ENCODE data around the gene NEDD4L.
"Not testable (repeated sequence)": the region's sequence is repeated elsewhere in the genome, so short reads cannot be mapped to it uniquely, and the experiment has no call there.

The NEDD4L gene

GRCh38 chr18:58254873-58255511, 211.0 kb downstream of the NEDD4L start:
- H3K9ac ChIP-seq (ENCODE audit: low read depth, low read length), result no peak overlapping the region
- peaks cover 34% of the 10 kb centered on the region for H3K4me1 ChIP-seq (ENCODE audit: insufficient read depth, low read length)
- no peaks in the 10 kb centered on the region; the same call in 1 of the 2 replicates for H3K9me3 ChIP-seq (ENCODE audit: control insufficient read depth, insufficient read depth, low read length)
- H3K36me3 ChIP-seq (ENCODE audit: insufficient read depth, low read length), result no peaks in the 10 kb centered on the region

GRCh38 chr18:58255701-58256311, 211.8 kb downstream of the NEDD4L start:
- no peaks in the 10 kb centered on the region; the same call in 1 of the 2 replicates for H3K9me3 ChIP-seq (ENCODE audit: control insufficient read depth, insufficient read depth, low read length)
- H3K36me3 ChIP-seq (ENCODE audit: insufficient read depth, low read length), result no peaks in the 10 kb centered on the region
- H3K9ac ChIP-seq (ENCODE audit: low read depth, low read length), result no peak overlapping the region
- peaks cover 34% of the 10 kb centered on the region for H3K4me1 ChIP-seq (ENCODE audit: insufficient read depth, low read length)

- Histone ChIP-seq H3K9me3 (ENCODE audit: control insufficient read depth, insufficient read depth, low read length) (no peaks in the 10 kb centered on the region; the same call in 1 of the 2 replicates), H3K4me1 (ENCODE audit: insufficient read depth, low read length) (peaks cover 34% of the 10 kb centered on the region), H3K36me3 (ENCODE audit: insufficient read depth, low read length) (no peaks in the 10 kb centered on the region), H3K9ac (ENCODE audit: low read depth, low read length) (no peak overlapping the region)
These were observed 212.5 kb downstream of the NEDD4L start for GRCh38 chr18:58256316-58257080.

GRCh38 chr18:58257461-58257860, 213.4 kb downstream of the NEDD4L start:
- H3K36me3 ChIP-seq (ENCODE audit: insufficient read depth, low read length), result no peaks in the 10 kb centered on the region
- no peaks in the 10 kb centered on the region; the same call in 1 of the 2 replicates for H3K9me3 ChIP-seq (ENCODE audit: control insufficient read depth, insufficient read depth, low read length)
- H3K9ac ChIP-seq (ENCODE audit: low read depth, low read length), result no peak overlapping the region
- H3K4me1 ChIP-seq (ENCODE audit: insufficient read depth, low read length), result peaks cover 31% of the 10 kb centered on the region

- Histone ChIP-seq H3K4me1 (ENCODE audit: insufficient read depth, low read length) (peaks cover 34% of the 10 kb centered on the region), H3K9me3 (ENCODE audit: control insufficient read depth, insufficient read depth, low read length) (no peaks in the 10 kb centered on the region; the same call in 1 of the 2 replicates), H3K36me3 (ENCODE audit: insufficient read depth, low read length) (no peaks in the 10 kb centered on the region), H3K9ac (ENCODE audit: low read depth, low read length) (no peak overlapping the region)
These were observed 214.8 kb downstream of the NEDD4L start for GRCh38 chr18:58258692-58259342.

GRCh38 chr18:58263055-58263957, 219.3 kb downstream of the NEDD4L start:
- Histone ChIP-seq H3K4me1 (ENCODE audit: insufficient read depth, low read length) (peaks cover 23% of the 10 kb centered on the region), H3K9me3 (ENCODE audit: control insufficient read depth, insufficient read depth, low read length) (no peaks in the 10 kb centered on the region; the same call in 1 of the 2 replicates), H3K36me3 (ENCODE audit: insufficient read depth, low read length) (no peaks in the 10 kb centered on the region), H3K9ac (ENCODE audit: low read depth, low read length) (no peak overlapping the region)

- Histone ChIP-seq H3K9me3 (ENCODE audit: control insufficient read depth, insufficient read depth, low read length) (no peaks in the 10 kb centered on the region), H3K9ac (ENCODE audit: low read depth, low read length) (no peak overlapping the region), H3K4me1 (ENCODE audit: insufficient read depth, low read length) (peaks cover 30% of the 10 kb centered on the region), H3K36me3 (ENCODE audit: insufficient read depth, low read length) (no peaks in the 10 kb centered on the region)
These were observed 220.0 kb downstream of the NEDD4L start for GRCh38 chr18:58264075-58264474.

- peaks cover 26% of the 10 kb centered on the region for H3K4me1 ChIP-seq (ENCODE audit: insufficient read depth, low read length)
- no peaks in the 10 kb centered on the region for H3K9me3 ChIP-seq (ENCODE audit: control insufficient read depth, insufficient read depth, low read length)
- H3K36me3 ChIP-seq (ENCODE audit: insufficient read depth, low read length), result no peaks in the 10 kb centered on the region
- no peak overlapping the region for H3K9ac ChIP-seq (ENCODE audit: low read depth, low read length)
These were observed 220.8 kb downstream of the NEDD4L start for GRCh38 chr18:58264840-58265239.

- not testable (repeated sequence) for H3K36me3 ChIP-seq (ENCODE audit: insufficient read depth, low read length); H3K9ac ChIP-seq (ENCODE audit: low read depth, low read length); H3K9me3 ChIP-seq (ENCODE audit: control insufficient read depth, insufficient read depth, low read length)
- H3K4me1 ChIP-seq (ENCODE audit: insufficient read depth, low read length), result peaks cover 26% of the 10 kb centered on the region
These were observed 221.5 kb downstream of the NEDD4L start for GRCh38 chr18:58265489-58265888.

- Histone ChIP-seq H3K36me3 (ENCODE audit: insufficient read depth, low read length) (no peaks in the 10 kb centered on the region), H3K4me1 (ENCODE audit: insufficient read depth, low read length) (peaks cover 26% of the 10 kb centered on the region)
These were observed 222.3 kb downstream of the NEDD4L start for GRCh38 chr18:58266291-58266690.

GRCh38 chr18:58267493-58267892, 223.5 kb downstream of the NEDD4L start:
- H3K9me3 ChIP-seq (ENCODE audit: control insufficient read depth, insufficient read depth, low read length), result no peaks in the 10 kb centered on the region
- H3K9ac ChIP-seq (ENCODE audit: low read depth, low read length), result no peak overlapping the region
- peaks cover 30% of the 10 kb centered on the region for H3K4me1 ChIP-seq (ENCODE audit: insufficient read depth, low read length)
- no peaks in the 10 kb centered on the region for H3K36me3 ChIP-seq (ENCODE audit: insufficient read depth, low read length)

More at GRCh38 chr18:58266291-58266690, 222.3 kb downstream of the NEDD4L start:
- Histone ChIP-seq H3K9ac (ENCODE audit: low read depth, low read length) (no peak overlapping the region), H3K9me3 (ENCODE audit: control insufficient read depth, insufficient read depth, low read length) (no peaks in the 10 kb centered on the region)

GRCh38 chr18:58268849-58269248, 224.8 kb downstream of the NEDD4L start:
- H3K9me3 ChIP-seq (ENCODE audit: control insufficient read depth, insufficient read depth, low read length), result no peaks in the 10 kb centered on the region
- peaks cover 26% of the 10 kb centered on the region for H3K4me1 ChIP-seq (ENCODE audit: insufficient read depth, low read length)
- no peaks in the 10 kb centered on the region for H3K36me3 ChIP-seq (ENCODE audit: insufficient read depth, low read length)
- no peak overlapping the region for H3K9ac ChIP-seq (ENCODE audit: low read depth, low read length)

- peaks cover 26% of the 10 kb centered on the region for H3K4me1 ChIP-seq (ENCODE audit: insufficient read depth, low read length)
- H3K36me3 ChIP-seq (ENCODE audit: insufficient read depth, low read length), result no peaks in the 10 kb centered on the region
- no peak overlapping the region for H3K9ac ChIP-seq (ENCODE audit: low read depth, low read length)
- H3K9me3 ChIP-seq (ENCODE audit: control insufficient read depth, insufficient read depth, low read length), result no peaks in the 10 kb centered on the region
These were observed 225.9 kb downstream of the NEDD4L start for GRCh38 chr18:58269931-58270330.

Data from ES-I3 (cell line).